ENCODE results near the gene KRT81. TPM values are rescaled to one million over a fixed set of nuclear protein-coding genes. Genes with fewer than 3 reads are reported as not detected.

Gene KRT81
- polyA plus RNA-seq, 1 donor from 2014 or later = not detected

GRCh38 chr12:52331833-52332232, 40.5 kb upstream of the KRT81 start:
- Histone ChIP-seq H3F3A (ENCODE audit: insufficient read depth, low read length, poor library complexity, severe bottlenecking) (no peaks in the 10 kb centered on the region), H3K27ac (ENCODE audit: low read length) (no peak overlapping the region), H3K27me3 (ENCODE audit: insufficient read depth, low read depth, low read length) (no peaks in the 10 kb centered on the region), H3K9ac (ENCODE audit: low read length) (no peak overlapping the region), H4K20me1 (ENCODE audit: insufficient read depth) (no peaks in the 10 kb centered on the region), H3K4me2 (ENCODE audit: low read length) (no peak overlapping the region), H3K9me2 (ENCODE audit: insufficient read depth, low read length) (no peaks in the 10 kb centered on the region), H3K4me3 (ENCODE audit: low read length) (no peak overlapping the region), H3K36me3 (ENCODE audit: insufficient read depth, low read length) (no peaks in the 10 kb centered on the region), H3K79me2 (replicated peaks; ENCODE audit: insufficient read depth, low read length) (no peaks in the 10 kb centered on the region), H3K9me3 (ENCODE audit: low read length) (no peaks in the 10 kb centered on the region), H2AFZ (ENCODE audit: low read depth, low read length) (no peak overlapping the region)
- TF ChIP-seq EZH2 (IDR thresholded peaks at IDR 0.05; ENCODE audit: borderline replicate concordance, insufficient read depth, low read length, poor library complexity, severe bottlenecking) (no peak), TAF1 (IDR thresholded peaks at IDR 0.05; ENCODE audit: low read depth) (no peak), MXI1 (conservative IDR thresholded peaks at IDR 0.05; ENCODE audit: poor library complexity, severe bottlenecking) (no peak), CTCF (IDR thresholded peaks at IDR 0.05; ENCODE audit: poor library complexity, severe bottlenecking) (no peak), REST (IDR thresholded peaks at IDR 0.05; ENCODE audit: borderline replicate concordance) (no peak), POLR2AphosphoS5 (IDR thresholded peaks at IDR 0.05) (no peak), EP300 (conservative IDR thresholded peaks at IDR 0.05; ENCODE audit: poor library complexity, severe bottlenecking) (no peak), SMC3 (conservative IDR thresholded peaks at IDR 0.05; ENCODE audit: poor library complexity) (no peak), RAD21 (conservative IDR thresholded peaks at IDR 0.05) (no peak)

- Histone ChIP-seq H3K27me3 (ENCODE audit: insufficient read depth, low read depth, low read length) (no peaks in the 10 kb centered on the region), H3K36me3 (ENCODE audit: insufficient read depth, low read length) (no peaks in the 10 kb centered on the region), H3F3A (ENCODE audit: insufficient read depth, low read length, poor library complexity, severe bottlenecking) (no peaks in the 10 kb centered on the region), H3K9ac (ENCODE audit: low read length) (no peak overlapping the region), H3K79me2 (replicated peaks; ENCODE audit: insufficient read depth, low read length) (no peaks in the 10 kb centered on the region), H3K4me3 (ENCODE audit: low read length) (no peak overlapping the region), H2AFZ (ENCODE audit: low read depth, low read length) (no peak overlapping the region), H3K4me2 (ENCODE audit: low read length) (no peak overlapping the region), H3K9me3 (ENCODE audit: low read length) (no peaks in the 10 kb centered on the region), H3K27ac (ENCODE audit: low read length) (no peak overlapping the region), H4K20me1 (ENCODE audit: insufficient read depth) (no peaks in the 10 kb centered on the region), H3K9me2 (ENCODE audit: insufficient read depth, low read length) (no peaks in the 10 kb centered on the region)
- TF ChIP-seq REST (IDR thresholded peaks at IDR 0.05; ENCODE audit: borderline replicate concordance) = no peak
- no peak for TF ChIP-seq SMC3 (conservative IDR thresholded peaks at IDR 0.05; ENCODE audit: poor library complexity)
- no peak for TF ChIP-seq CTCF (IDR thresholded peaks at IDR 0.05; ENCODE audit: poor library complexity, severe bottlenecking)
- TF ChIP-seq EP300 (conservative IDR thresholded peaks at IDR 0.05; ENCODE audit: poor library complexity, severe bottlenecking) = no peak
- no peak for TF ChIP-seq POLR2AphosphoS5 (IDR thresholded peaks at IDR 0.05)
- no peak for TF ChIP-seq EZH2 (IDR thresholded peaks at IDR 0.05; ENCODE audit: borderline replicate concordance, insufficient read depth, low read length, poor library complexity, severe bottlenecking)
- no peak for TF ChIP-seq MXI1 (conservative IDR thresholded peaks at IDR 0.05; ENCODE audit: poor library complexity, severe bottlenecking)
- TF ChIP-seq TAF1 (IDR thresholded peaks at IDR 0.05; ENCODE audit: low read depth) = no peak
- no peak for TF ChIP-seq RAD21 (conservative IDR thresholded peaks at IDR 0.05)
Observed at GRCh38 chr12:52331039-52331438, 39.7 kb upstream of the KRT81 start.
